ENCODE results near the gene UBAC2.

The UBAC2 gene

DNA sequence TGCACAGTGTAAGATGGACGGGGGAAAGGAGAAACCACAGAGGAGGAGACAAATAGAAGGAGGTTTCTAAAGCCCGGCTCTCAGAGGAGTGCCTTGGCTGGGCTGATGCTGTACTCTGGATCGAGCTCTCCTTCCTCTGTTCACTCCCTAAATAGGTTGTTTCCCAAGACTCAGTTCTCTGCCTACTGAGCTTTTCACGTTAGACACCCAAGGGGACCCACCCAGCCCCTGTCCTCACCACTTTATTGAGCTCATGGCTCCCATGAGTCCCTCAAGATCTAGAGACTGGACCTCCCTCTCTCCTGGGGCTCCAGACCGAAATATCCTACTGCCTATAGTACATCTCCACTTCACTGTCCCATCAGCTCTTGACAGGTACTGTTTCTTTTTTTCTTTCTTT is 144.7 kb downstream of the UBAC2 start:
- DNase-seq: no peak

DNA sequence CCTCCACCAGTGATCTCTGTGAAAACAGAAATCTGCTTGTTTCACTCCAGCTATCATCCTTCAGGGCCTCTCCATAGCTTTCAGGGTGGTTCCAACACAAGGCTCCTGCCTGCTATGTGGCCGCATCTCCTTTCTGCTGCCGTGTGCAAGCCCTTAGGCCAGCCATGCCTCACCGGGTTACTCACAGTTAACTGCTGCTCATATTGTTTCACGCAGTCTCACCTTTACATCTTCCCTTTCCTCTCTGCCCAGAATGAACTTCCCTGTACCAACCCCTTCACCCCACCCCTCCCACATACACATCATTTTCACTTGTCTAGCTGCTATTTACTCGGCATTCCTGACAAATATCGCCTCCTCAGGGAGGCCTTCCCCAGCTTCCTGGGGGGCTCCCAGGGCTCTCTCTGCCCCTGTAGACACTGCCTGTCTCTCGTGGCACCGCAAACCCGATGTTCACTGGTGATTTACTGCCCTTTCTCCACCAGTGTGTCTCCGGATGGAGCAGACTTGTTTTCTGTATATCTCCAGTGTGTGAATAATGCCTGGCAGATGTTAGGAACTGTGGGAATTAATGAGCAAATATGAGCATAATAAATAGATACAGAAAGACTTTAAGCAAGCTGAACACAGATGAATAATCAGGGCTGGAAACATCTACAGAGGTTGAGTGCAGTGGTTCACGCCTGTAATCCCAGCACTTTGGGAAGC is 145.8 kb downstream of the UBAC2 start:
- DNase-seq: no peak

DNA sequence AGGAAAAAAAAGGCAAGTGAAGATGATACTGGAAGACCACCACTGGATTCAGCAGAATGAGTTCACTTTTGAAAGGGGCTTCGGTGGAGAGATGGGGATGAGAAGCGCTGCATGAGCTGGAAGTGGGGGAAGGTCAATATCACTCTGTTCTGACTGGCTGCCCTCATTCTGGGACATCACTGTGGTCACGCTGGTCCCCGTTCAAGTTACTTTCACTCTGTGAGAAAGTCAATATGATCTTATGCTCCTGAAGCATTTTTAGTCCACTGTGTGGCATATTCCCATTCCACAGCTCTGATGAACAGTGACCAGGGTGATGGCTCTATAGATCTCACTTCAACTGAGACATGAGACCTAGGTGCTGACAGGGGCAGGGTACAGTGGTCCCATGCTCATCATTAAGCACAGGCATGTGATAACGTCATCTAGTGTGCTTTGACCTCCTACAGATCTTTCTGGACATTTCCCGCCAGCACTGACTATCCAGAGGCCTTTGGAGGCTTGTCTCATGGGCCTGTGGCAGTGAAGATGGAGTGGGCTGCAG is 146.8 kb downstream of the UBAC2 start:
- DNase-seq: no peak

DNA sequence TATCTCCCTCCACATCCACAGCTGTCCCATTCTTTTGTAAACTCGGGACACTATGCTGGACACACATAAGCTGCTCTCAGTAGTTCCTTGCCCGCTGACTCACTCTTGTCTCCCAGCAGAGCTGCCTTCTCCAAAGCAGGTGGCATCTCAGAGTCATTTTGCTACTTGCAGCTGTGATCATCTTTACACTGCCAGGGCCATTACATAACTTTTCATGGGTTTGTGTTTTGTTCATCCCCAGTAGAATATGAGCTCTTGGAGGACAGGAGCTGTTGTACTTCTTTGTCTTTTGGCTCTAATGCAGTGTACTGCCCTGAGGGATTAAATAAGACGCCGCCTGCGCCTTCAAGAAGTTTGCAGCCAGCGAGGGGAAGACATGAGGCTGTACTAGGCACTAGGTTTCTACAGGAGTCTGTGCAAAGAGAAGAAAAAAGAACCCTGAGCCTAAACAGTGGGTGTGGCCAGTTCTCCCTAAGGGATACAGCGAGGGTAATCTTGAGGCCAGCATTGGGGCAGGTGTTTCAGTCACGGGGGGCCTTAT is 147.3 kb downstream of the UBAC2 start:
- no peak for DNase-seq

DNA sequence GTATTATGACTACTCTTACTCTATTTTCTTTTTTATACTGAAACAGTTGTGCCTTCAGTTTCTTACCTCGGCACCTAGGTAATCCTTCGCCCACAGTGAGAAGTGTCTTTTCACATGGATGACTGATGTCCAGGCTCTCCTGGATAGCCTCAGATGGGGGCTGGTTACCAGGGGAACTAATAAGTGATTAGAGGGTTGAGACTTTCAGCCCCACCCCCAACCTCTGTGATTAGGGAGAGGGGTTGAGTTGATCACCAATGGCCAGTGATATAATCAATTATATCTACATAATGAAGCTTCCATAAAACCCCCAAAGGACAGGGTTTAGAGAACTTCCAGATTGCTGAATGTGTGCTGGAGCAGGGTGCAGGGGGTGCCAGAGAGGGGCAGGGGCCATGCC is 149.5 kb downstream of the UBAC2 start:
- no peak for DNase-seq

DNA sequence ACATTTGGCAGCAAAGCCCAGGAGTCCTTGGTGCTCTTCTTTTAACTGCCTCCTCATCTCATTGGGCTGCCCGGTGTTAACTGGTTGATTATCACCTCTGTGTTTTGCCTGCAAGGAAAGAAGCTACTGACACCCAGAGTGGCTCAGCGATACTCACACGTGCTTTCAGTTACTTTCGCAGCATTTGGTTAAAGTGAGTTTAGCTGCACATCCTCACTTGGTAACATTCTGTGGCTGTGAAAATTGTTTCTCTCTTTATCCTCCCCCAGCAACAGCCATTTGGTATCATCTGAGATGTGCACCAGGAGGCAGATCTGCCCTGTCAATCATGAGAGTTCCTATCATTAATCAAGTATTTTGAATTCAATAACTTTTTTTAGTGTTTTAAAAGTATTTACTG is 151.1 kb downstream of the UBAC2 start:
- DNase-seq: no peak

DNA sequence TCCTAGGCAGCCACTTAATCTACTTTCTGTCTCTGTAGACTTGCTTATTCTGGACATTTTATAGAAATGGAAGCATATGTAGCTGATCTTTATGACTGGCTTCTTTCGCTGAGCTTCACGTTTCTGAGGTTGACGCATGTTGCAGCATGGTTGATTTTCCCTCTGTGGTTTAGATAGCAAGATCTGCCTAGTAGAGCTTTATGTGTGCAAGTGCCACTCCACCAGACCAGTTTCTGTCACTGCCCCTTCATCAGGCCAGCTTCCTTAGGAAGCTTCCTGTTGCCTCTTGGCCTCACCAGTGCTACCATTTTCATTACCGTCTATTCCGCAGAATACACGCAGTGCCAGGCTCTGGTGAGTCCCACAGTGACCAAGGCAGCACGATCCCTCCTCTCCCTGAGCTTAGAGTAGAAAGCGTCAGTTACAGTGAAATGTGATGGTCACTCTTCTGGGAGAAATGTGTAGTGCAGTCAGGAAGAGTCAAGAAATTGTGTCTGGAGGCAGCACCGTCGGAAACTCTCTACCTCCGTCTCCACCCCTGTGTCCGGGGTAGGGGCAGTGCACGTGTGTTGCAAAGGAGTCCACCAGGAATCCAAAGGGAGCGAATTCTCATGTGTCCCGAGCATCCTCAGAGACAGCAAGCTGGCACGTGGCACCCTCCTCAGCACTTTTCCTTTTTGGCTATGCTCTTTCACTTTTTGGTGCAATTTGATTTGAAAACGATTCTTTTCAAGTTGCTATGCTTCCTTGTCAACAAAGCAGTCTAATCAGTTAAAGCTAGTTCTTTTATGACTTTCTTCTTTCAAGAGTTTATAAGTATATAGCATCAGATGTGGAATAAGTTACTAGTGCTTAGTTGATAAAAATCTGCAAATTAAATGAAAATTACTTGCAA is 151.9 kb downstream of the UBAC2 start:
- no peak for DNase-seq

DNA sequence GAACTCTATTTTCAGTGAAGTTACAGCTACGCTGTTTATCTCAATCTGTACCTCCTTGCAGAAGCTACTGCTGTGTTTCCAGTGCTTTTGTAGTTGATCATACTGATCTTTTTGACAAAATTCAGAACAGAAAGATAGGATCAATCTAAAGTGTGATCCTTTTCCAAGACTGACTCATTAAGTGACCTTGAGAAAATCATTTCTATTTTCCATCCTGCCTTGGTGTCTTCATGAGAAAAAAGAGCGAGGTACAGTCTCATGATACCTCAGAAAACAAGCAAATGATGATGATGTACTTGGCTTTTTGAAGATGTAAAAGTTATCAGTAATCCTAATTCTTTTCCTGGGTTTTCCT is 152.6 kb downstream of the UBAC2 start:
- DNase-seq: no peak

DNA sequence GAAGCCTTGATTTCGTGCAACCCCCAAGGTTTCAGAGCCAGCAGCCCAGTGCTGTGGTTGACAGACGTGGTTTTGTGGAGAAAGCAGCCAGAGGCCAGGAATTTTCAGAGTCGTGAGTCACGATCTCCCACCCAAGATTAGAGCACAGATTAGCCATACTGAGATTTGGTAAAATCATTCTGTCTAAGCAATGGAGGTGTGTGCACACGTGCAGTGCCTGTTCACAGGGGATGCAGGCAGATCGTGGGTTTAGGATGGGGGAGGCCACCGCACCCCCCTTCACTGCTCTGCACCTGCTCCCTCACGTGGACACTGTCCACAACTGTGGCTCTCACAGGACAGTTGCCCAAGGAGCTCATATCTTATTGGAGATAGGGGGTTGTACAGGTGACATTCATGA is 153.2 kb downstream of the UBAC2 start:
- DNase-seq: no peak

DNA sequence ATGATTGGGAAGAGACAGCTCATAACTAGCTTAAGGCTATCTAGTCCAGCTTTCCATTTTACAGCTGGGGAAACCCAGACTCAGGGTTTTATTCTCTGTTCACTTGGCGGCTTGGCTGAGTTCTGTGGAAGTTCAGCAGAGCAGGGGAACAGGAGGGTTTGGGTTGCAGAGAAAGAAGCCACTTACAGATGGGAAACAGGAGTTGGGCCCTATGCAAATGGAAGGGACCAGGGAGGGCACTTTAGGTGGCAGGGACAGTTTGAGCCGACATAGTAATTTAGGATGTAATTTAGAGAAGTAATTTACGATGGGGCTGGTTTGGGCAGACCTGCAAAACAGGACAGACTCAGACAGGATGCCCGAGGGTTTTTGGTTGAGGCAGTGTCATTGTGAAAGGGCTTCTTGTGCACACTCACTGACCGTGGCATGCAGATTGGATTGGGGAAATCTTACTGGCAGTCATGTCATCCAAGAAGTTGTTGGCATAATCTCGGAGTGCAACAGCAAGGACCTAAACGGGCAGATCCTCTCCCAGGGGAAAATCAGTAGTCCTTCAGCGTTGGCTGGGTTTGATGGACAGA is 153.8 kb downstream of the UBAC2 start:
- DNase-seq: no peak

DNA sequence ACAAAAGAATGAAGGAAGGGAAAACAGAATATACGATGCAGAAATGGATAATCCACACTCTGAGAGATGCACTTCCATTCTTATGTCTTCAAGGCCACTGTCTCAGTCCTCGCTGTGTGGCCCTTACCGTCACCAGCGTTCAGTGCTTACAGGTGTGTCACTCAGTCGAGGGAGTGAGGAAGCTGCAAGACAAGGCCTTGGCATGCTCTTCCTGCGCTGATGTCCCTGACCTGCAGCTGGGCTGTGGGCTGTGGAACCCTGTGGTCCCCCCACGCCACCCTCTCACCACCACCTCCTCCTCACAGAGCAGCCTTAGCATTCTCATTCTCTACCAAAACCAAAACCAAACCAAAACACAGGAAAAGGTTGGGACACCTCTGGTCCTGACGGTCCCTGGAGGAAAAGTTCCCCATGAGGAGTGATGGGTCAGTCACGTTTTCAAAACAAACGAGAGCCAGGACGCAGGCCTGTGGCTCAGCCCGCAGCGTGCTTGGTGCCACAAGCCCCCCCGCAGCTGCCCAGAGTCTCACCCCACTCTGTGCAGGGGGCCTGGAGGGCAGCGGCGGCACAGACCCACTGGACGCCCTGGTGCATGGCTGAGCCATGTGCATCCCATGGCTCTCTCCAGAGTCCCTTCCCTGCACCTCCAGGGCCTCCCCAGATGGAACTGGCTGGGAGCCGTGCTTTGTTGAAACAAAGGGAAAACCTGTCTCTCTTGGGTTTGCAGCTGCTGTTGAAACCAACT is 154.8 kb downstream of the UBAC2 start:
- no peak for DNase-seq

DNA sequence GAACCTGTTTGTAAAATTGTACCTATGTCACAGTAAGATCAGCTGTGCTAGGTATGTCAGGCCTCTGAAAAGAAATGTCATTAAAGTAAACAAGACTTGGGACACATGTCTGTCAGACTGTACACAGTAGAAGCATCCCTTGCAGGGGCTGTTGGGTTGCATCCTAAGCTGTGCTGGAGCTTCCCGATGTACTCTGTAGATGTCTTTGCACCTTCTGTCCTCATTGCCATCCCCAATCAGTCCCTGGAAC is 155.3 kb downstream of the UBAC2 start:
- no peak for DNase-seq

DNA sequence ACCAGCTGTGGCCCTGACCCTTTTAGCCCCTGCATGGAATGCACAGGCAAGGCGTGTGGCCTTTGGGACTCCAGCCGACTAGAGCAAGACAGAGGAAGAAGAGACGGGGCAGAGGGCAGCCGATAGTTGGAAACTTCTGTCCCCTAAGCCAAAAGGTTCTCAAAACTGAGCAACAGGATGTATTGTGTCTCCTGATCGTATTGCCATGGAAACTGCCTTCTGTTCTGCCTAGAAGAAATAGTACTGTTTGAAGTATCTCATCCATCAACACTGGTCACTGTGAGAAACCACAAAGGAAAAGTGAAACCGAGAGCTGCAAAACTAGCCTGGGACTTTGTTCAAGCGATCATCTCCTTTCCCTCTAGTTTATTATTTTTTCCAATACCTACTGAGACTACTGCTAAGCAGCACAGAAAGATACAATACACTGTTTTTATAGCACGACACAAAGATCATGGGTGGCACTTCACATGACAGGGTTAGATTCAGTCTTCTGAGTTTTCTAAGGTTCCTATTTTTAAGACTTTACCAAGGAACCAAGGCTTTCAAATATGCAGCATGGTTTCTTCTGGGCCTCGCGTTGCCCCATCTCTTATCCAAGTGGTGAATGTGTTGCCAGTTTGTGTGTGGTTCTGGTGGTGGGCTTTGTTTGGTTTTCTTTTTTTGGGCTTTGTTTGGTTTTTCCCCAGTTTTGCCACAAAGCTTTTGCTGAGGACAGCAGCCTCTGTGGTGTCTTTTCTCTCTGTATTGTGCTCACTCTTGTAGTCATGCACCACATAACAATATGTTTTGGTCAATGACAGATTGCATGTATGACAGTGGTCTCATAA is 155.8 kb downstream of the UBAC2 start:
- DNase-seq: no peak

DNA sequence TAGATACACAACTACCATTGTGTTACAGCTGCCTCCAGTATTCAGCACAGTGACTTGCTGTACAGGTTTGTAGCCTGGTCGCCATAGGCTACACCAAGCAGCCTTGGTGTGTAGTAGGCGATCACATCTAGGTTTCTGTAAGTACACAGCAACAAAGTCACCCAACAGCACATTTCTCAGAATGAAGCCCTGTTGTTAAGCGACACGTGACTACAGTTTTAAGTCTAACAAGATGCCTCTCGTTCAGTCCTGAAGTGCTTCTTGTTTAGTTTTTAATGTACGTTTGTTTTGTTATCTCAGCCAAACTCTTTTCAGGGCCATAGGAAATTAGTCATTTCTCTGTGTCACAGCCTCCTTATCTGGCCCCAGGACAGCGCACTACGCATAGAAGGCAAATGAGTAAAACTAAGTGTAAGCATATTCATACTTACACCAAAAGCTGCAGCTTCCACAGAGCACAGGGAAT is 156.5 kb downstream of the UBAC2 start:
- no peak for DNase-seq

DNA sequence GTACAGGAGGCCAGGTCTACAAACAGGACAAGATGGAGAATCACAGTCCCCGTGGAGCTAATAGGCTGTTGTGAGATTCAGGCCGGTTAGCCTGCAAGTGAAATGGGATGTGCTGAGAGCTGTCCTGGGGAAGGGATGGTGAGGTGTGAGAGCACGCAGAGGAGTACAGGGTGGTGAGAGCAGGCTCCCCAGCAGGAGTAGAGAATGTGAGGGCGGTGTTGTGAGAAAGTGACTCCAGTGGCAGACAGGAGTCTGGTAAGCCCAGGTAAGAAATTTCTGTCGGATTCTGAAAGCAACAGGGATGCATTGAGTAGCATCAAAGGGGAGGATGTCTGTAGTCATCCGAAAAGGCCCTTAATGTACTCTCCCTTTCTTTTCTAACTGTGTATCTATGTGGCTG is 157.3 kb downstream of the UBAC2 start:
- DNase-seq: no peak

DNA sequence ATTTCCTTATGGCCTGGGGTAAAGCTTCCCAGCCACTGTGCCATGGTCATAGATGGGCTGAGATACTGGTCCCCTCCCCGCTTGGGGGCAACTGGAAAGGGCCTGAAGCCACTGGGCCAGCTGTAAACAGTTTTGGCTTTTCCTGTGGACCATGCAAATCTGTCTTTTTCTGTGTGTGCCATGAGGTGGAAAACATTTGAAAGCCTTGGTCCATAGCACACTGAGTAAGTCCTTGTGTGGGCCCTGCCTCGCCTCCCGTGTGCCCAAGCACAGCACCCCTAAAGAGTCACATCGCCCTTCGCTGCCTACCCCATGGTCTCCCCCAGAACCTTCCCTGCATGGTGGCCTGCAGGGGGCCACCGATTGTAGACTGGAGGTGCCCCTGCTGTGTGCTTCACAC is 158.9 kb downstream of the UBAC2 start:
- no peak for DNase-seq

DNA sequence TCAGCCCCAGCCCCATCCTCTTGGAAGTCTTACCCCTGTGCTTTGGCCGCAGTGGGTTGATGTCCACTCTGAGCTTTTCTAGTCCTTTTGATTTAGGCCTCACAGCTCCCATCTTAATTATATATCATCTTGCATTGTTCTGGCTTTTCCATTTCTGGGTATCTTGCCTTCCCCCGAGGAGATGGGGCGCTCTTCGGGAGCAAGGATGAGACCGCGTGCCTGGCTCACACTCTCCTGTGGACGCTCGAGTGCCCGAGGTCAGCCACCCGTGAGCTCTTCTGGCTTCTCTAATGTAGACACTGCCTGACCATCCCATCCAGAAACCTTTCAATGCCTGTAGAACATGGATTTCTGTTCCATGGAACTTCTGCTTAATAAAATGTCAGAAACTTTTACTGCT is 160.0 kb downstream of the UBAC2 start:
- no peak for DNase-seq

DNA sequence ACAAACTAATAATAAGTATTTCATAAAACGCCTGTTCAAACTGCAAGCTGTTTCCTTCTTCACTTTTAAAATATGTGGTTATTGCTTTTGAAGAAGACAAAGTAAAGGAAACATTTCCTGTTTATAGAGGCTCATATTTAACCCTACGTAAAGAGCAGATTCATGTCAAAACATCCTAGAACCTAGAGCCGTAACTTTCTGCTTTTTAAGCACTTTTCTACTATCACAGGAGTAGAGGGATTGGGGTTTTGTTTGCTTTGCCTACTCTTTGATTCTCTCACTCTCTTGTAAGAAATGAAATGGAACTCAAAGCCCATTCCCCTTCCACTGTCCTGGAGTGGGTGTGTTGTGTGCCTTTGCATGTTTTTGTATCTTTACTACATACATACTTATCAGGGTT is 160.5 kb downstream of the UBAC2 start:
- no peak for DNase-seq

DNA sequence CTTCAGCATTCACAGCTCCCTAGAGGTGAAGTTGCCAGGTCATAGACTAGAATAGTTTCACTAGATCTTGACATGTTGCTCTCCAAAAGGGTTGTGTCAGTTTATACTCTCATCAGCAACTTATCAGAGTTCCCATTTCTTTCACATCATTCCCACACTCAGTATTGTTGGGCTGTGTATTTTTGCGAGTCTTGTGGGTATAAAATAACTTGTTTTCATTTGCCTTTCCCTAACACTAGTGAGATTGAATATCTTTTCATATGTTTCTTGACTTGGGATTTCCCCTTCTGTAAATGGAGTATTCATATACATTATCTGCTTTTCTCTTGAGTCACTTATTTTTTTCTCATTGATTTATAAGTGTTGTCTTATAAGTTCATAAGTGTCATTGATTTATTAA is 161.7 kb downstream of the UBAC2 start:
- DNase-seq: no peak

DNA sequence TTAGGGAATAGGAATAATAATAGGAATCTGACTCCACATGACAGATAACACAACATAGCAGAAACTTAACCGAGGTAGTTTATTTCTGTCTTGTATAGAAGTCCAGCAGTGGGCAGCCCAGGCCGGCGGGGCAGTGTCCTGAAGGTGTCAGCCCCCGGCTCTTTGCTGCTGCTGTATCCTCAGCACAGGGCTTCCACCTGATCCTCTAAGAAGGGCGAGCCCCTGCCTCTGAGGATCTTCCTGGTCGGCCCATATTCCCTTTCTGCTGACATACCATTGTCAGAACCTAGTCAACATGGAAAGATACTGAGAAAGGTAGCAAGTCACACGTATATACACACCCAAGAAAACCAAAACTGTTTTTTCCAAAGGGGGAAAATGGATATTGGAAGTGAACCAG is 162.7 kb downstream of the UBAC2 start:
- DNase-seq: no peak

DNA sequence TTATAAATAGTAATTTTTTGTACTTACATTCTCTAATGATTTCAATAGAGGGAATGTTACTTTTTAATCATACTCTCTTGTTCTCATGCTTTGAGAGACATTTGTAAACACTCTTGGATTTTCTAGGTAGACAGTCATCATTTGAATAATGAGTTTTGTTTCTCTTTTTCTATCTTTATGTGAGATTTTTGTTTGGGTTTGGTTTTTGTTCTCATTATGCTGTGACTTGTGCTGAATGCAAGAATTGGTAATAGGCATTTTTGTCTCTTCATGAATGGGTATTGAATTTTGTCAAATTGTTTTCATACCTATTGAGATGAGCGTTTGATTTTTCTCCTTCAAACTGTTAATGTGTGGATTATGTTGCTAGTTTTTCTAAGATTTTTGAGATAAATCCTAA is 163.3 kb downstream of the UBAC2 start:
- no peak for DNase-seq

All from NCI-H1048 (cell line).